OCI-LY3 (cell line): ENCODE measurements around the gene ALPP.

Source experiments
- CTCF ChIP-seq: fragments of 200-600, 300-600 bp; sonication (generic); IDR thresholded peaks from 2 replicates; pipeline ENCODE4 v1.5.1; 2014; ENCODE audit warnings: antibody characterized with exemption, low read length, low read depth
- EZH2phosphoT487 ChIP-seq: fragments of 200-600 bp; shearing (Covaris generic); IDR thresholded peaks from 2 replicates; pipeline ENCODE4 v1.6.1; 2018; ENCODE audit warnings: antibody characterized with exemption, mixed run types, low read depth

- no peak for TF ChIP-seq CTCF
- no peak for TF ChIP-seq EZH2phosphoT487
These were observed 53.4 kb downstream of the ALPP start for GRCh38 chr2:232431705-232432590.
